ENCODE measurements around the gene ULBP1.

- TF ChIP-seq CTCF (IDR thresholded peaks at IDR 0.05; ENCODE audit: insufficient read depth, low read length, poor library complexity, severe bottlenecking): no peak
- TF ChIP-seq EZH2phosphoT487 (conservative IDR thresholded peaks at IDR 0.05; ENCODE audit: low read length): no peak
These were observed 15.1 kb upstream of the ULBP1 start for GRCh38 chr6:149948616-149949015.
